ENCODE measurements around the gene AGPAT2.
A peak's percentile ranks its signal among the peaks of the same experiment; 100 is the strongest.

The AGPAT2 gene

GRCh38 chr9:136626740-136627642 is 60.3 kb downstream of the AGPAT2 start:
- H3K36me3 ChIP-seq (ENCODE audit: control insufficient read depth in 2 of 2, insufficient read depth in 1 of 2, low read length in 2 of 2) = no peaks in the 10 kb centered on the region
- ChIA-PET CTCF (interaction anchor here (0.9 to 9.3 kb wide), 3 partner anchors 139 to 314 kb away, joined by 3 to 360 read pairs (median 6); no protein-coding TSS in a partner anchor), POLR2A (interaction anchor here (2.5 kb wide), 1 partner anchor 142 kb away, joined by 7 read pairs; no protein-coding TSS in a partner anchor)
- no peaks in the 10 kb centered on the region for H3K9me3 ChIP-seq (ENCODE audit: control insufficient read depth, insufficient read depth, low read depth, low read length)
- TF ChIP-seq ZNF148 (tag by site-specific recombination; IDR thresholded peaks at IDR 0.05; ENCODE audit: borderline replicate concordance) (no peak), ZNF394 (tag by site-specific recombination; IDR thresholded peaks at IDR 0.05; ENCODE audit: borderline replicate concordance) (no peak), ZNF221 (tag by site-specific recombination; IDR thresholded peaks at IDR 0.05; ENCODE audit: borderline replicate concordance) (no peak), ZNF184 (tag by site-specific recombination; IDR thresholded peaks at IDR 0.05) (no peak), SCRT2 (tag by site-specific recombination; IDR thresholded peaks at IDR 0.05) (no peak), ZNF335 (tag by site-specific recombination; conservative IDR thresholded peaks at IDR 0.05) (peak; percentile 73), ZNF423 (tag by site-specific recombination; IDR thresholded peaks at IDR 0.05) (no peak), EGR2 (tag by site-specific recombination; IDR thresholded peaks at IDR 0.05; ENCODE audit: low read depth) (no peak), ZNF341 (tag by site-specific recombination; IDR thresholded peaks at IDR 0.05; ENCODE audit: low read depth) (no peak), ZNF266 (tag by site-specific recombination; IDR thresholded peaks at IDR 0.05; ENCODE audit: low read depth) (no peak), ZNF596 (tag by site-specific recombination; IDR thresholded peaks at IDR 0.05) (no peak), ZFHX2 (tag by site-specific recombination; conservative IDR thresholded peaks at IDR 0.05) (0 out of 2 replicates have a peak, but pooled peaks have one; percentile 11), ZNF433 (tag by site-specific recombination; IDR thresholded peaks at IDR 0.05; ENCODE audit: low read depth) (no peak), ZNF404 (tag by site-specific recombination; IDR thresholded peaks at IDR 0.05) (no peak), ZNF843 (tag by site-specific recombination; IDR thresholded peaks at IDR 0.05) (no peak), ZIC2 (tag by site-specific recombination; IDR thresholded peaks at IDR 0.05) (peak; percentile 47; the same call in 1 of the 2 replicates), ZNF223 (tag by site-specific recombination; IDR thresholded peaks at IDR 0.05) (no peak), ZNF112 (tag by site-specific recombination; IDR thresholded peaks at IDR 0.05) (no peak), ZNF133 (tag by site-specific recombination; IDR thresholded peaks at IDR 0.05) (no peak), KLF7 (tag by site-specific recombination; IDR thresholded peaks at IDR 0.05; ENCODE audit: borderline replicate concordance) (no peak), ZBTB48 (tag by site-specific recombination; IDR thresholded peaks at IDR 0.05) (0 out of 2 replicates have a peak, but pooled peaks have one; percentile 27), ZNF837 (tag by site-specific recombination; IDR thresholded peaks at IDR 0.05) (no peak), ZNF701 (tag by site-specific recombination; IDR thresholded peaks at IDR 0.05) (no peak), SP2 (tag by site-specific recombination; IDR thresholded peaks at IDR 0.05) (no peak), GLIS2 (tag by site-specific recombination; IDR thresholded peaks at IDR 0.05) (0 out of 2 replicates have a peak, but pooled peaks have one; percentile 15), SALL2 (tag by site-specific recombination; IDR thresholded peaks at IDR 0.05; ENCODE audit: borderline replicate concordance) (no peak)
- TF ChIP-seq, protein P1, sequence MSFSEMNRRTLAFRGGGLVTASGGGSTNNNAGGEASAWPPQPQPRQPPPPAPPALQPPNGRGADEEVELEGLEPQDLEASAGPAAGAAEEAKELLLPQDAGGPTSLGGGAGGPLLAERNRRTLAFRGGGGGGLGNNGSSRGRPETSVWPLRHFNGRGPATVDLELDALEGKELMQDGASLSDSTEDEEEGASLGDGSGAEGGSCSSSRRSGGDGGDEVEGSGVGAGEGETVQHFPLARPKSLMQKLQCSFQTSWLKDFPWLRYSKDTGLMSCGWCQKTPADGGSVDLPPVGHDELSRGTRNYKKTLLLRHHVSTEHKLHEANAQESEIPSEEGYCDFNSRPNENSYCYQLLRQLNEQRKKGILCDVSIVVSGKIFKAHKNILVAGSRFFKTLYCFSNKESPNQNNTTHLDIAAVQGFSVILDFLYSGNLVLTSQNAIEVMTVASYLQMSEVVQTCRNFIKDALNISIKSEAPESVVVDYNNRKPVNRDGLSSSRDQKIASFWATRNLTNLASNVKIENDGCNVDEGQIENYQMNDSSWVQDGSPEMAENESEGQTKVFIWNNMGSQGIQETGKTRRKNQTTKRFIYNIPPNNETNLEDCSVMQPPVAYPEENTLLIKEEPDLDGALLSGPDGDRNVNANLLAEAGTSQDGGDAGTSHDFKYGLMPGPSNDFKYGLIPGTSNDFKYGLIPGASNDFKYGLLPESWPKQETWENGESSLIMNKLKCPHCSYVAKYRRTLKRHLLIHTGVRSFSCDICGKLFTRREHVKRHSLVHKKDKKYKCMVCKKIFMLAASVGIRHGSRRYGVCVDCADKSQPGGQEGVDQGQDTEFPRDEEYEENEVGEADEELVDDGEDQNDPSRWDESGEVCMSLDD (tag by site-specific recombination; IDR thresholded peaks at IDR 0.05) = no peak
- TF ChIP-seq, protein P2, sequence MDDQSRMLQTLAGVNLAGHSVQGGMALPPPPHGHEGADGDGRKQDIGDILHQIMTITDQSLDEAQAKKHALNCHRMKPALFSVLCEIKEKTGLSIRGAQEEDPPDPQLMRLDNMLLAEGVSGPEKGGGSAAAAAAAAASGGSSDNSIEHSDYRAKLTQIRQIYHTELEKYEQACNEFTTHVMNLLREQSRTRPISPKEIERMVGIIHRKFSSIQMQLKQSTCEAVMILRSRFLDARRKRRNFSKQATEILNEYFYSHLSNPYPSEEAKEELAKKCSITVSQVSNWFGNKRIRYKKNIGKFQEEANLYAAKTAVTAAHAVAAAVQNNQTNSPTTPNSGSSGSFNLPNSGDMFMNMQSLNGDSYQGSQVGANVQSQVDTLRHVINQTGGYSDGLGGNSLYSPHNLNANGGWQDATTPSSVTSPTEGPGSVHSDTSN (CRISPR knock-in tag; IDR thresholded peaks at IDR 0.05) = no peak
- no peaks in the 10 kb centered on the region; the same call in 1 of the 2 replicates for H3K4me1 ChIP-seq (ENCODE audit: control insufficient read depth, insufficient read depth, low read length)
- H3K4me3 ChIP-seq (ENCODE audit: low read depth, low read length) = no peak overlapping the region
- no peak overlapping the region for H3K27ac ChIP-seq (ENCODE audit: extremely low read depth, low read depth, low read length)
